ENCODE results near the gene CD320. TPM values are rescaled to one million over a fixed set of nuclear protein-coding genes. Genes with fewer than 3 reads are reported as not detected.
A peak's percentile ranks its signal among the peaks of the same experiment; 100 is the strongest.
"Not testable (repeated sequence)": the region's sequence is repeated elsewhere in the genome, so short reads cannot be mapped to it uniquely, and the experiment has no call there.

Gene CD320
- total RNA-seq, 1 donor from 2014 or later: 126 TPM

DNA sequence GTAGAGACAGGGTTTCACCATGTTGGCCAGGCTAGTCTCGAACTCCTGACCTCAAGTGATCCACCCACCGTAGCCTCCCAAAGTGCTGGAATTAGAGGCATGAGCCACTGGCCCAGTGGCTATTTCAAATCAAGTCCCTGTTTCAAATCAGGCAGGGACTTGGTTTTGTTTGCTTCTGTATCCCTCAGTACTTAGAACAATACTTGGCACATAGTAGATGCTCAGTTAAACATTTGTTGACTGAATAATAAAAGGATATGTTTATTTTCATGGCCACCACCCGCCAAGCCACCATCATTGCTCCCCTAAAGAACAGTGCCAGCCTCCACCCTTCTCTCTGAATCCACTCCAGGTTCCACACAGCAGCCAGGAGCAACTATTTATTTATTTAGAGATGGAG lies 17.3 kb upstream of the CD320 start:
- H3K4me3 Mint-ChIP-seq: no peak overlapping the region
- intact Hi-C loops (cut with micrococcal nuclease): no loop called here
- H3K27me3 Mint-ChIP-seq (ENCODE audit: insufficient read depth): peaks cover 3% of the 10 kb centered on the region
- H3K4me1 Mint-ChIP-seq (ENCODE audit: low read depth): peaks cover 22% of the 10 kb centered on the region
- peaks cover 20% of the 10 kb centered on the region for H3K36me3 Mint-ChIP-seq (ENCODE audit: low read depth)
- H3K9me3 Mint-ChIP-seq: no peaks in the 10 kb centered on the region
- no peak overlapping the region for H3K27ac Mint-ChIP-seq
- DNase-seq (ENCODE audit: low spot score): no peak

DNA sequence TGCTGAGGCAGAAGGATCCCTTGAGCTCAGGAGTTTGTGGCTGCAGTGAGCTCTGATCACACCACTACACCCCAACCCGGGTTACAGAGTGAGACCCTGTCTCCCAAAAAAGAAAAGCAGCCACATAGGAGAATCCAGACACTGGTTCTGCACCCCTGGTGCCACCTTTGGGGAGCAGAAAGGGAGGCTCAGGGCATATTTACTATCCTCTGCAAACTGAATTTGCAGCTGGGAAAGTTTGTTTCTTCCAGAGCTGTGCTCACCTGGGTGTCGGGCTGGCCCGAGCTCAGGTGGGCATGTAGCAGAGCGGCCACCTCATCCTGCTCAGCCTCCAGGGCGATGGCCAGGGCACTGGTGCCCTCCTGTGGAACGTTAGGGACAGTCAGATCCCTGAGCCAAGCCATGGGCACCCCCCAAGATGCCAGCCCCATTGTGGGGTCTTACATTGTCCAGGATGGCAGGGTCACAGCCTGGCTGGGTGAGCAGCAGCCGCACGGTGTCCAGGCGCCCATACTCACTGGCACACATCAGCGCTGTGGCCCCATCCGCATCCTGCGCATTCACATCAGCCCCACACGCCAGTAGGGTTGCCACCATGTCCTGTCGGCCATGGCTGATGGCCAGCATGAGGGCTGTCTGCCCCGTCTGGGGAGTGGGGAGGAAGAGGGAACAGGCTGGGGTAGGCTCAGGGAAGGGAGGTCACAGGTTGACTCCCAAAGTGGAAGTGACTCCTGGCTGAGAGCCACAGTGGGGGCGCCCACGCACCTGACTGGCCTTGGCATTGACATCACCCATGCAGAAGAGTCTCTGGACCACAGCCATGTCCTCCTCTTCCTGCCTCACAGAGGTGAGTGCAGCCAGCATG lies 16.3 kb upstream of the CD320 start:
- Mint-ChIP-seq H3K27me3 (ENCODE audit: insufficient read depth) (peaks cover 3% of the 10 kb centered on the region), H3K4me3 (no peak overlapping the region), H3K4me1 (ENCODE audit: low read depth) (peaks cover 31% of the 10 kb centered on the region), H3K27ac (no peak overlapping the region), H3K36me3 (ENCODE audit: low read depth) (peaks cover 20% of the 10 kb centered on the region), H3K9me3 (no peaks in the 10 kb centered on the region)
- intact Hi-C loops (cut with micrococcal nuclease): loop anchor here (5.0 kb wide), 1 partner anchor 322 kb away; no protein-coding TSS in a partner anchor
- no peak for DNase-seq (ENCODE audit: low spot score)

DNA sequence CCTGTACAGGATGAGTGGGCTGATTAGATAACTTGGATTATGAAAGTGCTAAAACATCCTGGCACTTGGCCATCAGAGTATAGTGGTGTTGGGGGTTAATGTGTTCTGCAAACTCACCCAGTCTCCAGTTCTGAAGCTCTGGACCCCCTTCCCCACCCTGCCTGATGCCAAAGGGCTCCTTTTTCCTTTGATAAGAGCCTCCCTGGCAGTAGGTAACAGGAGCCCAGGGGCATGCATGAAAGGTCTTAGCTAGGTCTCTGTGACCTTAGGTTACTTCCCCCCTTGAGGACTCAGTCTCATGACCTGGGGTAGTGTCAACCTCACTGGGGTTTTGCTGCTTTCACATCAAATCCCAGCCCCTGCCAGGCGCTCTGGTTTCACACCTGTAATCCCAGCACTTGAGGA lies 15.6 kb upstream of the CD320 start:
- intact Hi-C loops (cut with micrococcal nuclease): loop anchor here (5.0 kb wide), 1 partner anchor 321 kb away; no protein-coding TSS in a partner anchor
- peaks cover 31% of the 10 kb centered on the region for H3K4me1 Mint-ChIP-seq (ENCODE audit: low read depth)
- no peak for DNase-seq (ENCODE audit: low spot score)
- peaks cover 3% of the 10 kb centered on the region for H3K27me3 Mint-ChIP-seq (ENCODE audit: insufficient read depth)
- H3K36me3 Mint-ChIP-seq (ENCODE audit: low read depth): peaks cover 20% of the 10 kb centered on the region
- no peaks in the 10 kb centered on the region for H3K9me3 Mint-ChIP-seq
- peak overlapping the region; percentile 100 for H3K4me3 Mint-ChIP-seq
- H3K27ac Mint-ChIP-seq: no peak overlapping the region

DNA sequence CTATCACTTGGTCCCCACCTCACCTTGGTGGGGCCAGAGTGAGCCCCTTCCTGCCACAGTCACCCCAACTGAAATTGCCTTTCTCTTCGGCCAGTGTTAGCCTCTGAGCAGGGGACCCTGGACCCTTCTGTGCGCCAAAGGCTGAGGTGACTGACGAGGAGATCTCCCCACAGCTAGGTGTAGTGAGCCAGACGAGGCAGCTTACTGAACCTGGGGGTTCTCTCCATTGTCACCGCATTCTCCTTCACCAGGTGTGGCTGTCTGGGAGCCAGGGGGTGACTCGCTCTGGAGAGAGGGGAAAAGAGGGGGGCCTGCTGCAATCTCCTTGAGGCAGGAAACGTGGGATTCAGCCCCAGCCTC lies 14.5 kb upstream of the CD320 start:
- peak overlapping the region; percentile 100 for H3K4me3 Mint-ChIP-seq

DNA sequence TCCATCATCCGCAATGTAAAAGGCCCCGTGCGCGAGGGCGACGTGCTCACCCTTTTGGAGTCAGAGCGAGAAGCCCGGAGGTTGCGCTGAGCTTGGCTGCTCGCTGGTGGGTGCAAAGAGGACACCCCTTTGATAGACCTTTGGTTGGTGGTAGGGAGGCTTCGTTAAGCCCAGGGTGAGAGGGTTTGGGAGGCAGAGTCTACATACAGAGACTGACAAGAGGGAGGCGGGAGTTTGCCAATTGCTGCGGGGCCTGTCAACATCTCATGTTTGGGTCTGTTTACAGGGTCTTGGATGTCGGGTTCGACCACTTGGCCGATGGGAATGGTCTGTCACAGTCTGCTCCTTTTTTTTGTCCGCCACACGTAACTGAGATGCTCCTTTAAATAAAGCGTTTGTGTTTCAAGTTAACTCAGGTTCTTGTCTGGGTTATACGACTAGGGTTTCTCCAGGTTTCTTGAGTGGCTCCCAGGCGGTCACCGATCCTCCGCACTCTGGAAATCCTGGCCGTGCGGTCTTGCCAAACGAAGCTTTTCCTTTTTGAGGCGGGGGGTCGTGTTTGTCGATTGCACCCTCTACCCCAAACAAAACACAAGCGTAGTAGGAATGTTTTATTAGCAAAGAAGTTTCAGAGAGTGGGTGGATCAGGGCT lies 14.0 kb upstream of the CD320 start:
- H3K9me3 Mint-ChIP-seq: no peaks in the 10 kb centered on the region

More for the DNA sequence above, 14.5 kb upstream of the CD320 start:
- DNase-seq (ENCODE audit: low spot score): no peak
- no peaks in the 10 kb centered on the region for H3K9me3 Mint-ChIP-seq
- peaks cover 31% of the 10 kb centered on the region for H3K4me1 Mint-ChIP-seq (ENCODE audit: low read depth)
- peaks cover 20% of the 10 kb centered on the region for H3K36me3 Mint-ChIP-seq (ENCODE audit: low read depth)
- peak overlapping the region; percentile 99 for H3K27ac Mint-ChIP-seq
- no peaks in the 10 kb centered on the region for H3K27me3 Mint-ChIP-seq (ENCODE audit: insufficient read depth)
- intact Hi-C loops (cut with micrococcal nuclease): loop anchor here (5.0 kb wide), 1 partner anchor 320 kb away; no protein-coding TSS in a partner anchor

DNA sequence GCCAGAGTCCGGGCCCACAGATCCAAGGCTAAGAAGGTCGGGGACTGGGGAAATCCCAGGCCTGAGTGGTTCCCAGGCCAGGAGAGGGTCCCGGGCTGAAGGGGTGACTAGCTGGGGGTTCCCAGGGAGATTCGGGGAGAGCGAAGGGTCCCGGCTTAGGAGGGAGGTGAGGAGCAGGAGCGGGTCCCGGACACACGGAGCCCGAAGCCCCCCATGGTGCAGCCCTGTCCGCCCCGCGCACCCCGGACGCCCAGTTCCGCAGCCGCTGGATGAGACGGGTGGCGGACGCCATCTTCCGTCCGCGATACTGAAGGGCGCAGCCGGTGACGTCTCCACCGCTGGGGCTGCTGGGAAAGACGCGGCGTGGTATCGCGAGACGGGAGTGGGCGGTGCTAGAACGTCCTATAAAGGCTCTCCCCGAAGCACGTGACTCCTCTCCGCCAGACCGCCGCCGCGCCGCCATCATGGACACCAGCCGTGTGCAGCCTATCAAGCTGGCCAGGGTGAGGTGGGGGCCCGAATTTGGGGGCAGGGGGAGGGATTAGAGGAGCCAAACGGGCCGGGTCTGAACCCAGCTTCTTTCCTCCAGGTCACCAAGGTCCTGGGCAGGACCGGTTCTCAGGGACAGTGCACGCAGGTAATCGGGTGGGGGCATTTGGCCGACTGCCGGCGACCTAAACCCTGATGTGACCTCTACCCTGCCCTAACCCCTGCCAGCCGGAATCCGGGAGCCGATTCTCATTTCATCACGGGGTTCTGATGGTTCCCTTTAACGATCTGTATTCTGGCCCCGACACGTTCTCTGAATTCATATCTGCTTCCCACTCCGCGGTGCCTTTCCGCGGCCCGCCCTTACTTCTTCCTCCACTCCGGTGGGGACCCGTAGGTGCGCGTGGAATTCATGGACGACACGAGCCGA lies 13.2 kb upstream of the CD320 start, which contains the start of the genes NDUFA7 and RPS28:
Gene NDUFA7, minus strand, starts transcription at position 309 of the 919 bp plus-strand sequence. Its CDS starts 17 bp downstream, at position 292.
Gene RPS28, plus strand, starts transcription at position 430 of the 919 bp plus-strand sequence. Its CDS starts 35 bp downstream, at position 465.
- H3K4me3 Mint-ChIP-seq: peak within 1 kb of the TSS; percentile 100

More for the DNA sequence above, 14.0 kb upstream of the CD320 start:
- DNase-seq (ENCODE audit: low spot score): no peak
- intact Hi-C loops (cut with micrococcal nuclease): loop anchor here (1.0 to 5.0 kb wide), 7 partner anchors 14 to 379 kb away; partner anchors contain the start of genes CD320, KANK3, MARCHF2 and RAB11B
- H3K4me3 Mint-ChIP-seq: peak overlapping the region; percentile 100
- peaks cover 20% of the 10 kb centered on the region for H3K36me3 Mint-ChIP-seq (ENCODE audit: low read depth)
- H3K4me1 Mint-ChIP-seq (ENCODE audit: low read depth): peaks cover 31% of the 10 kb centered on the region
- no peaks in the 10 kb centered on the region for H3K27me3 Mint-ChIP-seq (ENCODE audit: insufficient read depth)
- H3K27ac Mint-ChIP-seq: peak overlapping the region; percentile 99

DNA sequence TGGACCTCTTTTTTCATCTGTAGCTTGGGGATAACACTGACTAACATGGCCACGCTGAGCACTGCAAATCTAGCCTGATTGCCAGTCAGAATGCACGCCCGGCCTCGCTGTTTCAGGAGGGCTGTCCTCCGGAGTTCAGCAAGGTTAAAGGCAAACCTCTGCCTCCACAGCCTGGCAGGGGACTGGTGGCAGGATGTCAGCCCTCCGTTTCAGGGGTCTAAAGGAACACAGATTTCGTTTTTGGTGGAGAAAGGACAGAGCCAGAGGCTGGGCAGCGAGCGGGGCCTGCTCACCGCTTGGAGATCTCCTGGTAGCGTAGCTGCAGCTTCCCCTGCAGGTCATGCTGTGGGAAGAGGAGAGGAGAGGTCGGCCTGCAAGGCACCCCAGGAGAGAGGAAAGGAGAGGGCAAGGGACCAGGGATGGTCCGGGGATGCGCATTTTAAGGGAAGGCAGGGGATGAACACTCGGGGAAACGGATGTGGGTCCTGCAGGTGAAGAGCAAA lies 12.5 kb upstream of the CD320 start:
- no peak for DNase-seq (ENCODE audit: low spot score)
- Mint-ChIP-seq H3K4me3 (peak overlapping the region; percentile 100), H3K27me3 (ENCODE audit: insufficient read depth) (no peaks in the 10 kb centered on the region), H3K4me1 (ENCODE audit: low read depth) (peaks cover 31% of the 10 kb centered on the region), H3K36me3 (ENCODE audit: low read depth) (peaks cover 21% of the 10 kb centered on the region), H3K27ac (peak overlapping the region; percentile 99), H3K9me3 (no peaks in the 10 kb centered on the region)
- intact Hi-C loops (cut with micrococcal nuclease): loop anchor here (1.0 to 5.0 kb wide), 7 partner anchors 12 to 377 kb away; partner anchors contain the start of genes CD320, KANK3, MARCHF2 and RAB11B

More for the DNA sequence above, 13.2 kb upstream of the CD320 start, which contains the start of the genes NDUFA7 and RPS28:
- H3K9me3 Mint-ChIP-seq: no peaks in the 10 kb centered on the region
- peak within 1 kb of the TSS; percentile 99 for H3K27ac Mint-ChIP-seq
- peak; percentile 96 for DNase-seq (ENCODE audit: low spot score)
- H3K36me3 Mint-ChIP-seq (ENCODE audit: low read depth): peaks cover 20% of the 10 kb centered on the region
- H3K4me1 Mint-ChIP-seq (ENCODE audit: low read depth): peaks cover 31% of the 10 kb centered on the region
- no peaks in the 10 kb centered on the region for H3K27me3 Mint-ChIP-seq (ENCODE audit: insufficient read depth)
- intact Hi-C loops (cut with micrococcal nuclease): loop anchor here (1.0 to 5.0 kb wide), 7 partner anchors 13 to 378 kb away; partner anchors contain the start of genes CD320, KANK3, MARCHF2 and RAB11B

DNA sequence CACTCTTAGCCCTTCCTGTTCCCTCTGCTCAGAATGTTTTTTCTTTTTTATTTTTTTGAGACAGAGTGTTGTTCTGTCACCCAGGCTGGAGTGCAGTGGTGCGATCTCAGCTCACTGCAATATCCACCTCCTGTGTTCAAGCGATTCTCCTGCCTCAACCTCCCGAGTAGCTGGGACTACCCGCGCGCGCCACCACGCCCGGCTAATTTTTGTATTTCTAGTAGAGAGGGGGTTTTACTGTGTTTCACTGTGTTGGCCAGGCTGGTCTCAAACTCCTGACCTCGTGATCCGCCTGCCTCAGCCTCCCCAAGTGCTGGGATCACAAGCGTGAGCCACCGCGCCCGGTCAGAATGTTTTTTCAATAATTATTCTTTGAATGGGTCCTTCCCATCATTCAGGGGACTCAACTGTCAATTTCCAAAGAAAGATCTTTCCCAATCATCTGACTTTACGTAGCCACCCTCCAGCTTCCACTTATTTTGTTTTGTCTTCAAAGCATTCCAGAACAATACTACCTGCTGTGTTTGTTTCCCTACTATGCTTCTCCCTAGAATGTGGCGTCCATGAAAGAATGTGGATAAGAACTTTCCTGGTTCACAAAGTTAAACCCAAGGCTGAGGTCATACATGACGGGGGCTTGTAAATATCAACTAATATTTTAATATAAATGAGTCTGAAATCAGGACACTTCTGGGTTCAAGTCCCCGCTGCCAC lies 11.8 kb upstream of the CD320 start:
- no peaks in the 10 kb centered on the region for H3K27me3 Mint-ChIP-seq (ENCODE audit: insufficient read depth)
- peaks cover 22% of the 10 kb centered on the region for H3K36me3 Mint-ChIP-seq (ENCODE audit: low read depth)
- DNase-seq (ENCODE audit: low spot score): no peak
- no peaks in the 10 kb centered on the region for H3K9me3 Mint-ChIP-seq
- intact Hi-C loops (cut with micrococcal nuclease): loop anchor here (5.0 kb wide), 1 partner anchor 318 kb away; no protein-coding TSS in a partner anchor
- H3K4me3 Mint-ChIP-seq: peak overlapping the region; percentile 100
- H3K4me1 Mint-ChIP-seq (ENCODE audit: low read depth): peaks cover 31% of the 10 kb centered on the region
- H3K27ac Mint-ChIP-seq: peak overlapping the region; percentile 99

DNA sequence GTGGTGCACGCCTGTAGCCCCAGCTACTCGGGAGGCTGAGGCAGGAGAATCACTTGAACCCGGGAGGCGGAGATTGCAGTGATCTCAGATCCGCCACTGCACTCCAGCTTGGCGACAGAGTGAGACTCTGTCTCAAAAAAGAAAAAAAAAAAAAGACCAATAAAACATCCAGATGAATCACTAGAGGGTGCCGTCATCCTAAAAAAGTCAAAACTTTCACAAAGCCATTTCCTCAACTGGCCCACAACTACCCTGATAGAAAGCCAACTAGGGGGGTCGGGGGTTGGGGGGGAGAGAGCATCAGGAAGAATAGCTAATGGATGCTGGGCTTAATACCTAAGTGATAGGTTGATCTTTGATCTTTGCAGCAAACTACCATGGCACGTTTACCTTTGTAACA lies 10.7 kb upstream of the CD320 start:
- H3K27ac Mint-ChIP-seq; intact Hi-C loops (cut with micrococcal nuclease); DNase-seq (ENCODE audit: low spot score); H3K9me3 Mint-ChIP-seq; H3K27me3 Mint-ChIP-seq (ENCODE audit: insufficient read depth): not testable (repeated sequence)
- Mint-ChIP-seq H3K4me3 (peak overlapping the region; percentile 33), H3K36me3 (ENCODE audit: low read depth) (peaks cover 22% of the 10 kb centered on the region), H3K4me1 (ENCODE audit: low read depth) (peaks cover 31% of the 10 kb centered on the region)

DNA sequence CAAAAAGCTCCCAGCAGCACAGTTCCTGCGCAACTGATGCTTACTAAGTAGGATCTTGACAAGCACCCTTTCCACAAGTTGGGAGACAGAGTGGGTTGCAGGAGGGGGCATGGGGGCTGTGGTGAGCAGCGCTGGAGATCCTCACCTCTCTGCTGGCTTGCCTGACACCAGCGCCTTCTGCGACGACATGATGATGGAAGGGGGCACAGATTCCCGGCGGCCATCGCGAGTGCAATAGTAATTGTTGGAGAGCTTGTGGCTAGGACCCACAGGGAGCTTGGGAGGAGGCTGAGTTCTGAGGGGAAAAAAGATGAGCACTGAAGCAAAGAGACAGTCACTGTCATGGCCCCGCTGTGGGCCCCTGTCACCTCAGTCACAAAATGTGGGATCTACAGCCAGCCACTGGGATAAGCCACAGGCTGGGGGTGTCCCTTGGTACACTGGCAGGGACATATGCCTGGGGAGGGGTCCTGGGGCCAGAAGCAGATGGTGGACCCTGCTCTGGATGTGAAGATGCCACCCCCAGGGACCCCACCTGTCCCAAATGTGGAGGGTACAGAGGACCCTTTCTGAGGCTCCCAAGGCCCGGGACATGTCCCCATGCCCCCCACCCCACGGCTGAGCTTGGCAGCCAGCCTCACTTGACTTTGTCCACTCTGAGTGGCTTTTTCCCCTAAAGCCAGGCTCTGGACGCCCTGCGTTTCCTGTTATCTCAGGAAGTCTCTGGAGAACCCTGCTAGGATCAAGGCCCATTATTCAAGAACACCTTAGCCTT lies 8.4 kb upstream of the CD320 start:
- H3K9me3 Mint-ChIP-seq: no peaks in the 10 kb centered on the region
- H3K27ac Mint-ChIP-seq: no peak overlapping the region
- intact Hi-C loops (cut with micrococcal nuclease): no loop called here
- no peak overlapping the region for H3K4me3 Mint-ChIP-seq
- no peaks in the 10 kb centered on the region for H3K27me3 Mint-ChIP-seq (ENCODE audit: insufficient read depth)
- H3K36me3 Mint-ChIP-seq (ENCODE audit: low read depth): peaks cover 9% of the 10 kb centered on the region
- no peak for DNase-seq (ENCODE audit: low spot score)
- peaks cover 12% of the 10 kb centered on the region for H3K4me1 Mint-ChIP-seq (ENCODE audit: low read depth)

Measured in activated T-helper 1 cell treated with anti-CD3 and anti-CD28 coated beads, Interleukin-12 subunit alpha, Interleukin-12 subunit beta, Interleukin-2, Interleukin-4 antibody, amounts not matched to agents 30 ng/mL and 10 ng/mL and 1 ng/mL, durations not matched to agents 14 hours and 24 hours and 36 hours (primary cell).